SU-DHL-6 (cell line): Measurements from ENCODE around the gene FBXL3.

Experiments used
- H2AFZ ChIP-seq: fragments of 200-600 bp; sonication (generic); 2 replicates; pipeline ENCODE4 v1.6.1; 2014; ENCODE audit warnings: low read depth, mild to moderate bottlenecking, moderate library complexity, mixed read lengths, antibody characterized with exemption, low read length; ENCODE audit not compliant: severe bottlenecking
- H3F3A ChIP-seq: fragments of 200-600 bp; shearing (Covaris generic); 2 replicates; pipeline ENCODE4 v1.6.0; 2016; ENCODE audit warnings: antibody characterized with exemption, mild to moderate bottlenecking; ENCODE audit not compliant: insufficient read depth
- H3K27ac ChIP-seq: fragments of 200-600 bp; sonication (generic); 2 replicates; pipeline ENCODE4 v1.5.1; 2016; ENCODE audit warnings: low read depth, mild to moderate bottlenecking, low read length, moderate library complexity, mixed read lengths
- H3K27me3 ChIP-seq: fragments of 200-600 bp; sonication (generic), shearing (Covaris generic); 2 replicates; pipeline ENCODE4 v1.6.0; 2014; ENCODE audit warnings: mild to moderate bottlenecking, low read length
- H3K36me3 ChIP-seq: fragments of 200-600 bp; sonication (generic); 2 replicates; pipeline ENCODE4 v1.6.1; 2014; ENCODE audit warnings: mild to moderate bottlenecking, low read length, mixed read lengths
- H3K4me2 ChIP-seq: fragments of 300-600, 200-600 bp; shearing (Covaris generic), sonication (generic); 2 replicates; pipeline ENCODE4 v1.6.0; 2014; ENCODE audit warnings: low read length, low read depth, mild to moderate bottlenecking; ENCODE audit not compliant: poor library complexity, severe bottlenecking
- H3K4me3 ChIP-seq: fragments of 200-600 bp; sonication (generic); 2 replicates; pipeline ENCODE4 v1.5.1; 2014; ENCODE audit warnings: antibody characterized with exemption, low read length, mild to moderate bottlenecking, mixed read lengths; ENCODE audit not compliant: insufficient read depth, poor library complexity, severe bottlenecking
- H3K79me2 ChIP-seq: fragments of 200-600 bp; sonication (generic); 2 replicates; pipeline ENCODE4 v1.6.1; 2014; ENCODE audit warnings: mild to moderate bottlenecking, low read length, moderate library complexity; ENCODE audit not compliant: insufficient read depth
- H3K9ac ChIP-seq: fragments of 200-600 bp; sonication (generic); 2 replicates; pipeline ENCODE4 v1.7.0; 2014; ENCODE audit warnings: mild to moderate bottlenecking, low read length
- H3K9me2 ChIP-seq: fragments of 200-600 bp; sonication (generic); replicated peaks from 2 replicates; pipeline ENCODE4 v1.6.1; 2014; ENCODE audit warnings: low read length; ENCODE audit not compliant: insufficient read depth
- H3K9me3 ChIP-seq: fragments of 200-600 bp; sonication (generic); 2 replicates; pipeline ENCODE4 v1.6.1; 2014; ENCODE audit warnings: low read length, mixed read lengths; ENCODE audit not compliant: insufficient read depth
- H4K20me1 ChIP-seq: fragments of 200-600 bp; sonication (generic); 2 replicates; pipeline ENCODE4 v1.6.1; 2014; ENCODE audit warnings: low read depth, mild to moderate bottlenecking, antibody characterized with exemption, low read length, moderate library complexity, mixed read lengths
- EZH2phosphoT487 ChIP-seq: fragments of 200-600 bp; sonication (generic), shearing (Covaris generic); conservative IDR thresholded peaks from 2 replicates; pipeline ENCODE4 v1.6.1; 2018; ENCODE audit warnings: mild to moderate bottlenecking, antibody characterized with exemption, low read length, moderate library complexity, mixed read lengths
- TF ChIP-seq, protein P1 (sequence below): fragments of 200-600 bp; sonication (generic); IDR thresholded peaks from one replicate; pipeline ENCODE4 v1.5.1; 2017; ENCODE audit warnings: antibody characterized with exemption, mild to moderate bottlenecking, low read length, moderate library complexity; ENCODE audit not compliant: insufficient read depth, poor library complexity, severe bottlenecking

Gene FBXL3

DNA sequence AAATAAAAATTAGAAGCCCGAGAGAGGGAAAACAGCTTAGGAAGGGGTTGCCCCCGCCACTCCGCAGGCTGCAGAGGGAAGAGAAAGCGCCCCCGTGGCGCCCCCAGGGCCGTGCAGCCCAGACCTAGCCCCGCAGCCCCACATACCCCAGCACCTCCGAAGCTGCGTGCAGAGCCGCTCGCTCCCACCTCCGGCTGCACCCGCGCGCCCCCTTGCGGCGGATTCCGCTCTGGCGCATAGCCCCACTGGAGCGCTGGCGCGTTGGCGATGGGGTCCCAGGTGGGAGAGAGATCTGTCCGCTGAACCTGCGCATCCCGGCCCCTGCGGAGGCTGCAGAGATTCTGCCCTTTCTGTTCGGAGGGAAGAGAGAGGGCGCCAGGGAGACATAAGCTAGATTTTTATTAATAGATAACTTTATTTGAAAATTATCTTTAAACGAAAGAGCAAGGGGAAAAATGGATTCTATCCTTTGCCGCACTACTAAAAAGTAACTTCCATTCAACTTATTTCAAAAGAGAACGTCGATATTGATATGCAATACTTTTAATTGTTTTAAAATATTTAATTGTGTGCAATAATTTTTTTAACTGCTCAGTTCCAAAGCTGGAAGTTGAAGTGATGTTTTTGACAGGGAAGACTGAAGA lies 46.8 kb downstream of the FBXL3 start:
- Histone ChIP-seq H3K9me2 (no peaks in the 10 kb centered on the region), H3K9me3 (no peaks in the 10 kb centered on the region), H3K9ac (no peak overlapping the region), H2AFZ (no peak overlapping the region), H3K79me2 (no peaks in the 10 kb centered on the region), H3K36me3 (no peaks in the 10 kb centered on the region), H4K20me1 (no peaks in the 10 kb centered on the region), H3K27ac (no peak overlapping the region), H3K4me3 (no peak overlapping the region), H3K4me2 (peak overlapping the region; percentile 48), H3K27me3 (no peaks in the 10 kb centered on the region), H3F3A (no peaks in the 10 kb centered on the region)
- no peak for TF ChIP-seq EZH2phosphoT487
- TF ChIP-seq, protein P1, sequence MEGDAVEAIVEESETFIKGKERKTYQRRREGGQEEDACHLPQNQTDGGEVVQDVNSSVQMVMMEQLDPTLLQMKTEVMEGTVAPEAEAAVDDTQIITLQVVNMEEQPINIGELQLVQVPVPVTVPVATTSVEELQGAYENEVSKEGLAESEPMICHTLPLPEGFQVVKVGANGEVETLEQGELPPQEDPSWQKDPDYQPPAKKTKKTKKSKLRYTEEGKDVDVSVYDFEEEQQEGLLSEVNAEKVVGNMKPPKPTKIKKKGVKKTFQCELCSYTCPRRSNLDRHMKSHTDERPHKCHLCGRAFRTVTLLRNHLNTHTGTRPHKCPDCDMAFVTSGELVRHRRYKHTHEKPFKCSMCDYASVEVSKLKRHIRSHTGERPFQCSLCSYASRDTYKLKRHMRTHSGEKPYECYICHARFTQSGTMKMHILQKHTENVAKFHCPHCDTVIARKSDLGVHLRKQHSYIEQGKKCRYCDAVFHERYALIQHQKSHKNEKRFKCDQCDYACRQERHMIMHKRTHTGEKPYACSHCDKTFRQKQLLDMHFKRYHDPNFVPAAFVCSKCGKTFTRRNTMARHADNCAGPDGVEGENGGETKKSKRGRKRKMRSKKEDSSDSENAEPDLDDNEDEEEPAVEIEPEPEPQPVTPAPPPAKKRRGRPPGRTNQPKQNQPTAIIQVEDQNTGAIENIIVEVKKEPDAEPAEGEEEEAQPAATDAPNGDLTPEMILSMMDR, result peak; percentile 94

DNA sequence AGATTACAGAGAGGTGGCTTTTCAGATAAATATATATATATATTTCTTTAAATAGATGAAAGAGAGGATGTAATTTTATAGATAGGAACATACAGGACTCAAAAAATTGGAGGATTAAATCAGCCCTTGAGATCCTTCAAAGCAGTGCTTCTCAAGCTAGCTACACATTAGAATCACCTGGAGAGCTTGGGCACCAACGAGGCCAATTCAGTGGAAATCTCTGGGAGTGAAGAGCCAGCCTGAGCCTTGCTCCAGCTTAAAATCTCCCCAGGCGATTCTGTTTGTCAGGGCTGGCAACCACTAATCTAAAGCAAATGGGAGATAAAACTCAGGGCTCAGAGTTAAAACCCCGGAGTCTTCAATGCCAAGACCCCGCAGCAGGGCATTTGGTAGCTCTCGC lies 50.0 kb downstream of the FBXL3 start:
- TF ChIP-seq, protein P1, result no peak
- H4K20me1 ChIP-seq, result no peaks in the 10 kb centered on the region
- no peak overlapping the region for H3K4me3 ChIP-seq
- H3K27me3 ChIP-seq, result no peaks in the 10 kb centered on the region
- H3K9me2 ChIP-seq, result no peaks in the 10 kb centered on the region
- H3K27ac ChIP-seq, result no peak overlapping the region
- H3K79me2 ChIP-seq, result no peaks in the 10 kb centered on the region
- no peaks in the 10 kb centered on the region for H3K36me3 ChIP-seq
- no peaks in the 10 kb centered on the region for H3F3A ChIP-seq
- no peak overlapping the region for H3K4me2 ChIP-seq
- no peak overlapping the region for H2AFZ ChIP-seq
- H3K9me3 ChIP-seq, result no peaks in the 10 kb centered on the region
- no peak overlapping the region for H3K9ac ChIP-seq

DNA sequence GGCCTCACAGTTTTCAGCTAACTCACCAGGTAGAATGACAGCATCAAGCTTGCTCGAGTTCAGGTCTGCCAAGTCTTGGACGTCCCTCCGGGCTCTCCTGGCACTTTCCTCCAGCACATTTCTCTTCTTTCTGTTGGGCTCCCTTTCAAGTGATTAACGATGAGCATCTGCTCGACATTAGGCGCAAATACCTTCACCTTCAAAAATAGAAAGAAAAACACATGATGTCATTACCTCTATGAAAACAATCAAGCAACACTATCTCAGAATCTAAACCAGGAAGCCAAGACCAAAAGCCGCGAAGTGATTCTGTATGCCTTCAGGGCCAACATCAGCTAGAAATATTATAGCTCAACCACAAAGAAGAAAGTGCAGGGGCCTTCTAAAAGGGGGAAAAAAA lies 50.5 kb downstream of the FBXL3 start:
- Histone ChIP-seq H3K27ac (no peak overlapping the region), H4K20me1 (no peaks in the 10 kb centered on the region), H3K27me3 (no peaks in the 10 kb centered on the region), H2AFZ (no peak overlapping the region), H3K4me2 (no peak overlapping the region), H3K4me3 (no peak overlapping the region), H3K36me3 (no peaks in the 10 kb centered on the region), H3F3A (no peaks in the 10 kb centered on the region), H3K9me3 (no peaks in the 10 kb centered on the region), H3K79me2 (no peaks in the 10 kb centered on the region), H3K9me2 (no peaks in the 10 kb centered on the region), H3K9ac (no peak overlapping the region)
- TF ChIP-seq EZH2phosphoT487, result no peak
- TF ChIP-seq, protein P1, result no peak
